WTC11 (cell line): ENCODE data around the gene ITCH. TPM values are rescaled to one million over a fixed set of nuclear protein-coding genes. Genes with fewer than 3 reads are reported as not detected.
"Not testable (repeated sequence)": the region's sequence is repeated elsewhere in the genome, so short reads cannot be mapped to it uniquely, and the experiment has no call there.

Source experiments
- ATAC-seq: fragments of 200-7000 bp; cut with Tn5 transposase; 2 replicates; pipeline ENCODE4 v1.10.0; 2021; ENCODE audit warnings: mild to moderate bottlenecking, moderate library complexity
- CTCF ChIA-PET: fragments of 300-600 bp; sonication (Branson Sonifier 250); formaldehyde crosslinking; loops from one replicate; lab custom pipeline; 2021; ENCODE audit warnings: antibody characterized with exemption; lab: Charles Lee
- POLR2A ChIA-PET: fragments of 350-600 bp; sonication (Branson Sonifier 250); formaldehyde crosslinking; loops from one replicate; lab custom pipeline; 2021; ENCODE audit warnings: antibody characterized with exemption; lab: Charles Lee
- DNase-seq: peaks from one replicate; pipeline ENCODE4 v3.0.0; 2021; ENCODE audit warnings: low spot score
- H3K27ac Mint-ChIP-seq: 2 replicates; pipeline ENCODE4 v1.8.0; 2021; ENCODE audit warnings: mixed read lengths
- H3K27me3 Mint-ChIP-seq: 2 replicates; pipeline ENCODE4 v1.8.0; 2021; ENCODE audit warnings: low read depth, mild to moderate bottlenecking, moderate library complexity, mixed read lengths
- H3K36me3 Mint-ChIP-seq: 2 replicates; pipeline ENCODE4 v1.8.0; 2021; ENCODE audit warnings: mixed read lengths
- H3K4me1 Mint-ChIP-seq: 2 replicates; pipeline ENCODE4 v1.8.0; 2022; ENCODE audit warnings: mixed read lengths
- H3K4me3 Mint-ChIP-seq: 2 replicates; pipeline ENCODE4 v1.8.0; 2021; ENCODE audit warnings: mild to moderate bottlenecking, moderate library complexity, mixed read lengths
- H3K9me3 Mint-ChIP-seq: 2 replicates; pipeline ENCODE4 v1.8.0; 2021; ENCODE audit warnings: mixed read lengths
- AFF4 ChIP-seq: sonication (generic); formaldehyde crosslinking; IDR thresholded peaks from 2 replicates; pipeline ENCODE4 v1.8.1; 2023; ENCODE audit warnings: mild to moderate bottlenecking, missing genetic modification reagents, borderline replicate concordance
- ARID4B ChIP-seq: sonication (generic); formaldehyde crosslinking; IDR thresholded peaks from 2 replicates; pipeline ENCODE4 v1.8.0; 2023; ENCODE audit warnings: missing genetic modification reagents, mild to moderate bottlenecking, borderline replicate concordance
- CBFB ChIP-seq: sonication (generic); formaldehyde crosslinking; IDR thresholded peaks from 2 replicates; pipeline ENCODE4 v1.8.1; 2022; ENCODE audit warnings: mild to moderate bottlenecking, low read depth, missing genetic modification reagents
- CREM ChIP-seq: sonication (generic); formaldehyde crosslinking; IDR thresholded peaks from 2 replicates; pipeline ENCODE4 v1.8.1; 2022; ENCODE audit warnings: mild to moderate bottlenecking, missing genetic modification reagents, moderate library complexity
- ELF4 ChIP-seq: sonication (generic); formaldehyde crosslinking; IDR thresholded peaks from 2 replicates; pipeline ENCODE4 v1.8.1; 2022; ENCODE audit warnings: low read depth, mild to moderate bottlenecking, moderate library complexity, missing genetic modification reagents
- ERG ChIP-seq: fragments of 250-450 bp; sonication (Bioruptor Pico); IDR thresholded peaks from 2 replicates; pipeline ENCODE4 v1.8.0; 2021; ENCODE audit warnings: mild to moderate bottlenecking
- GTF2I ChIP-seq: fragments of 250-450 bp; sonication (Bioruptor Pico); conservative IDR thresholded peaks from 2 replicates; pipeline ENCODE4 v1.4.0; 2021; ENCODE audit warnings: mild to moderate bottlenecking
- JUN ChIP-seq: sonication (generic); formaldehyde crosslinking; IDR thresholded peaks from 2 replicates; pipeline ENCODE4 v1.8.0; 2023; ENCODE audit warnings: mild to moderate bottlenecking, missing genetic modification reagents
- OVOL2 ChIP-seq: fragments of 250-450 bp; sonication (Bioruptor Pico); IDR thresholded peaks from 2 replicates; pipeline ENCODE4 v1.9.0; 2021; ENCODE audit warnings: mild to moderate bottlenecking, borderline replicate concordance
- USF1 ChIP-seq: sonication (generic); formaldehyde crosslinking; IDR thresholded peaks from 2 replicates; pipeline ENCODE4 v1.8.0; 2022; ENCODE audit warnings: mild to moderate bottlenecking, missing genetic modification reagents
- ZNF121 ChIP-seq: sonication (generic); formaldehyde crosslinking; IDR thresholded peaks from 2 replicates; pipeline ENCODE4 v1.8.0; 2023; ENCODE audit warnings: missing genetic modification reagents
- total RNA-seq: library from RNA; stranded (reverse); gene quantifications from 3 replicates; pipeline ENCODE4 v1.2.3, GENCODE V29; 2021
- TF ChIP-seq, protein P1 (sequence below): sonication (generic); formaldehyde crosslinking; IDR thresholded peaks from 2 replicates; pipeline ENCODE4 v1.8.0; 2023; ENCODE audit warnings: missing genetic modification reagents
- TF ChIP-seq, protein P2 (sequence below): fragments of 250-450 bp; sonication (Bioruptor Pico); IDR thresholded peaks from 2 replicates; pipeline ENCODE4 v1.9.0; 2021; ENCODE audit warnings: moderate library complexity, mild to moderate bottlenecking, inconsistent platforms, borderline replicate concordance
- TF ChIP-seq, protein P3 (sequence below): sonication (generic); formaldehyde crosslinking; IDR thresholded peaks from 2 replicates; pipeline ENCODE4 v1.8.1; 2022; ENCODE audit warnings: mild to moderate bottlenecking, moderate library complexity, missing genetic modification reagents

ITCH gene
- total RNA-seq, 1 experiment from 2014 or later = 35.8 TPM

DNA sequence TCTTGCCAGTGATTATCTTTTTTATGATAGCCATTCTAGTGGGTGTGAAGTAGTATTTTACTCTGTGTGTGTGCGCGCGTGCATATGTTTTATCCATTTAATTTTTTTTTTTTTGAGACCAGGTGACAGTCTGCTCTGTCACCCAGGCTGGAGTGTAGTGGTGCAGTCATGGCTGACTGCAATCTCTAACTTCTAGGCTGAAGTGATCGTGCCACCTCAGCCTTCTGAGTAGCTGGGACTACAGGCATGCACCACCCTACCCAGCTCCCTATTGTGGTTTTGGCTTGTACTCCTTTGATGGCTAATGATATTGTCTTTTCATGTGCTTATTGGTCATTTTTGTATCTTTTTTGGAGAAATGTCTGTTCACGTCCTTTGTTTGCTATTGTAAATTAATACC lies 33.3 kb downstream of the ITCH start (continued):
- TF ChIP-seq USF1 (CRISPR knock-in tag) (no peak), JUN (no peak)

GRCh38 chr20:34397096-34397495 lies 34.0 kb downstream of the ITCH start:
- H3K9me3 Mint-ChIP-seq = no peaks in the 10 kb centered on the region
- no peak for ATAC-seq
- no peak overlapping the region for H3K4me3 Mint-ChIP-seq

GRCh38 chr20:34400776-34401175 lies 37.7 kb downstream of the ITCH start:
- CTCF ChIA-PET = interaction anchor here (8.3 kb wide), 1 partner anchor 89 kb away, joined by 62 read pairs; no protein-coding TSS in a partner anchor
- H3K36me3 Mint-ChIP-seq, POLR2A ChIA-PET, H3K9me3 Mint-ChIP-seq, H3K27me3 Mint-ChIP-seq, DNase-seq, H3K4me3 Mint-ChIP-seq, ATAC-seq: not testable (repeated sequence)
- Mint-ChIP-seq H3K27ac (peak overlapping the region; percentile 23; the same call in 1 of the 2 replicates), H3K4me1 (peaks cover 31% of the 10 kb centered on the region)

More at GRCh38 chr20:34397096-34397495, 34.0 kb downstream of the ITCH start:
- no peaks in the 10 kb centered on the region for H3K27me3 Mint-ChIP-seq
- H3K4me1 Mint-ChIP-seq = peaks cover 19% of the 10 kb centered on the region
- TF ChIP-seq, protein P1, sequence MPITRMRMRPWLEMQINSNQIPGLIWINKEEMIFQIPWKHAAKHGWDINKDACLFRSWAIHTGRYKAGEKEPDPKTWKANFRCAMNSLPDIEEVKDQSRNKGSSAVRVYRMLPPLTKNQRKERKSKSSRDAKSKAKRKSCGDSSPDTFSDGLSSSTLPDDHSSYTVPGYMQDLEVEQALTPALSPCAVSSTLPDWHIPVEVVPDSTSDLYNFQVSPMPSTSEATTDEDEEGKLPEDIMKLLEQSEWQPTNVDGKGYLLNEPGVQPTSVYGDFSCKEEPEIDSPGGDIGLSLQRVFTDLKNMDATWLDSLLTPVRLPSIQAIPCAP = no peak
- no peak for TF ChIP-seq ARID4B (CRISPR knock-in tag)
- TF ChIP-seq ELF4 (CRISPR knock-in tag) = no peak
- TF ChIP-seq OVOL2 (CRISPR knock-in tag) = no peak
- no peak for TF ChIP-seq CREM (CRISPR knock-in tag)
- TF ChIP-seq, protein P2, sequence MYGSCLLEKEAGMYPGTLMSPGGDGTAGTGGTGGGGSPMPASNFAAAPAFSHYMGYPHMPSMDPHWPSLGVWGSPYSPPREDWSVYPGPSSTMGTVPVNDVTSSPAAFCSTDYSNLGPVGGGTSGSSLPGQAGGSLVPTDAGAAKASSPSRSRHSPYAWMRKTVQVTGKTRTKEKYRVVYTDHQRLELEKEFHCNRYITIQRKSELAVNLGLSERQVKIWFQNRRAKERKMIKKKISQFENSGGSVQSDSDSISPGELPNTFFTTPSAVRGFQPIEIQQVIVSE (CRISPR knock-in tag) = no peak
- TF ChIP-seq, protein P3, sequence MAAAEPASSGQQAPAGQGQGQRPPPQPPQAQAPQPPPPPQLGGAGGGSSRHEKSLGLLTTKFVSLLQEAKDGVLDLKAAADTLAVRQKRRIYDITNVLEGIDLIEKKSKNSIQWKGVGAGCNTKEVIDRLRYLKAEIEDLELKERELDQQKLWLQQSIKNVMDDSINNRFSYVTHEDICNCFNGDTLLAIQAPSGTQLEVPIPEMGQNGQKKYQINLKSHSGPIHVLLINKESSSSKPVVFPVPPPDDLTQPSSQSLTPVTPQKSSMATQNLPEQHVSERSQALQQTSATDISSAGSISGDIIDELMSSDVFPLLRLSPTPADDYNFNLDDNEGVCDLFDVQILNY = no peak
- TF ChIP-seq JUN = no peak
- no peak for TF ChIP-seq ZNF121 (CRISPR knock-in tag)
- peaks cover 22% of the 10 kb centered on the region for H3K36me3 Mint-ChIP-seq
- CTCF ChIA-PET = no interaction called here
- POLR2A ChIA-PET = no interaction called here
- DNase-seq = no peak
- H3K27ac Mint-ChIP-seq = no peak overlapping the region

DNA sequence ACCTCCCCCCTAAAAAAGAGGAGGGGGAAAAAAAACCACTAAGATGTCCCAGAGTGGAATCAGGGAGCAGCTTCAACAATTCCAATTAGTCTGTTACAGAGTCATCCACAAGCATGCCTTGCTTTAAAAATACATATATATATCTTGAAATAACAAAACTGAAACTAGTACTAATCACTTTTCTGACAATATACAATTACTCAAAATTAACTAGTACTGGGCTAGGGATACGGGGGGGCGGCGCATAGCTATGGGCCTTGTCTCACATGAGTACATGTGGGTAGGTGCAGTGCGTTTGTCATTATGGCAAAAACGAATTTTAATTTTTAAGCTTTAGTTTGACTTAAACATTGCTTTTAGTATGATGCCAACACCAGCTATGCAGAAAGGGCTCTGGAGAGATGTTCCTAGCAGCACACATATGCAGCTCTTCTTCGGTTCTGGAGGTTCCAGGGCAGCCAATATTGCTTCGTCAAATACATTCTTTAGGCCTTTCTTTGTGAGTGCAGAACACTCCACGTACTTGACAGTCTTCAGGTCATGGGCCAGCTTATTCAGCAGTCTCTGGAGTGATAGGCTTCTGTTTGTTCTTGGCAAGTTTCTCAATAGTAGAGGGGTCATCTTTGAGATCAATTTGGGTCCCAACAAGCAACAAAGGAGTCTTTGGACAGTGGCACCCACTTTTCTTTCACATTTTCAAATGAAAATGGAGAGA lies 38.8 kb downstream of the ITCH start:
- no peak for DNase-seq
- Mint-ChIP-seq H3K4me3 (no peak overlapping the region), H3K4me1 (peaks cover 31% of the 10 kb centered on the region), H3K27me3 (no peaks in the 10 kb centered on the region), H3K9me3 (no peaks in the 10 kb centered on the region), H3K27ac (peak overlapping the region; percentile 63; the same call in 1 of the 2 replicates), H3K36me3 (peaks cover 6% of the 10 kb centered on the region; the same call in 1 of the 2 replicates)
- no peak for ATAC-seq
- ChIA-PET CTCF (interaction anchor here (0.5 to 8.3 kb wide), 2 partner anchors 23 to 90 kb away, joined by 3 to 62 read pairs; no protein-coding TSS in a partner anchor), POLR2A (no interaction called here)
- TF ChIP-seq CBFB (CRISPR knock-in tag) (no peak), GTF2I (no peak), ELF4 (CRISPR knock-in tag) (no peak), AFF4 (CRISPR knock-in tag) (no peak), ERG (CRISPR knock-in tag) (no peak)
- TF ChIP-seq, protein P3 = no peak
